ENCODE results near the gene JAZF1.

DNA sequence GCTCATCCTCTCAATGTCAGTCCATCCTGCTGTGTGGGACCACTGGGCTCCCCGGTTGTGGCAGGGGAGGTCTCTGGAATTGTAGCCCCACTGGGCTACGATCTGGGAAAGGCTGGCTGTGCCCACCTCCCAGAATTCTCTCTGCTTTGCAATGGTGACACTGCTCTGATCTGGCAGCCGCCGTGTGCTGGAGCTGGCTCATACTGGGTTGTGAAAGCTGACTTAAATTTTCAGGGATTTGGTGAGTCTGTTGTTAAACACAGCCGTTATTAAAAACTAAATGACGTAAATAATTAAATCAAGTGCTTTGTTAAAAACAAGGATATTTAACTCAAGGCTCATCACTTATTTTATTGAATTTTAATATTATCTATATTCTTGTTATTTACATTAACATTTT, 280.6 kb downstream of the JAZF1 start:
- TF ChIP-seq, protein P1, sequence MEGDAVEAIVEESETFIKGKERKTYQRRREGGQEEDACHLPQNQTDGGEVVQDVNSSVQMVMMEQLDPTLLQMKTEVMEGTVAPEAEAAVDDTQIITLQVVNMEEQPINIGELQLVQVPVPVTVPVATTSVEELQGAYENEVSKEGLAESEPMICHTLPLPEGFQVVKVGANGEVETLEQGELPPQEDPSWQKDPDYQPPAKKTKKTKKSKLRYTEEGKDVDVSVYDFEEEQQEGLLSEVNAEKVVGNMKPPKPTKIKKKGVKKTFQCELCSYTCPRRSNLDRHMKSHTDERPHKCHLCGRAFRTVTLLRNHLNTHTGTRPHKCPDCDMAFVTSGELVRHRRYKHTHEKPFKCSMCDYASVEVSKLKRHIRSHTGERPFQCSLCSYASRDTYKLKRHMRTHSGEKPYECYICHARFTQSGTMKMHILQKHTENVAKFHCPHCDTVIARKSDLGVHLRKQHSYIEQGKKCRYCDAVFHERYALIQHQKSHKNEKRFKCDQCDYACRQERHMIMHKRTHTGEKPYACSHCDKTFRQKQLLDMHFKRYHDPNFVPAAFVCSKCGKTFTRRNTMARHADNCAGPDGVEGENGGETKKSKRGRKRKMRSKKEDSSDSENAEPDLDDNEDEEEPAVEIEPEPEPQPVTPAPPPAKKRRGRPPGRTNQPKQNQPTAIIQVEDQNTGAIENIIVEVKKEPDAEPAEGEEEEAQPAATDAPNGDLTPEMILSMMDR (conservative IDR thresholded peaks at IDR 0.05): no peak
- no peak for TF ChIP-seq EZH2 (IDR thresholded peaks at IDR 0.05; ENCODE audit: low read depth)

Measured in PC-9 (cell line).